HG03378 (cell line): ENCODE measurements around the gene RHOG.
"Not testable (repeated sequence)": the region's sequence is repeated elsewhere in the genome, so short reads cannot be mapped to it uniquely, and the experiment has no call there.

Experiments used
- ATAC-seq: cut with Tn5 transposase; IDR thresholded peaks from one replicate; pipeline ENCODE4 v1.9.1; 2021; ENCODE audit warnings: mild to moderate bottlenecking, moderate library complexity; ENCODE audit not compliant: unreplicated experiment

RHOG gene

GRCh38 chr11:3834664-3835461 lies 5.9 kb downstream of the RHOG start:
- no peak for ATAC-seq

GRCh38 chr11:3834349-3834663 lies 6.5 kb downstream of the RHOG start:
- ATAC-seq: no peak

GRCh38 chr11:3833449-3833848 lies 7.3 kb downstream of the RHOG start:
- ATAC-seq: no peak

- no peak for ATAC-seq
These were observed 7.9 kb downstream of the RHOG start for GRCh38 chr11:3832816-3833215.

- no peak for ATAC-seq
These were observed 9.2 kb downstream of the RHOG start for GRCh38 chr11:3831378-3832239.

- ATAC-seq: no peak
These were observed 10.0 kb downstream of the RHOG start for GRCh38 chr11:3830730-3831129.

GRCh38 chr11:3830088-3830487 lies 10.7 kb downstream of the RHOG start:
- no peak for ATAC-seq

- ATAC-seq: no peak
These were observed 13.1 kb downstream of the RHOG start for GRCh38 chr11:3827434-3828186.

GRCh38 chr11:3826721-3827120 lies 14.0 kb downstream of the RHOG start:
- ATAC-seq: no peak

GRCh38 chr11:3825473-3826154 lies 15.1 kb downstream of the RHOG start:
- ATAC-seq: no peak

GRCh38 chr11:3824714-3825472 lies 15.9 kb downstream of the RHOG start:
- ATAC-seq: peak; percentile 68

- no peak for ATAC-seq
These were observed 16.8 kb downstream of the RHOG start for GRCh38 chr11:3823762-3824506.

- no peak for ATAC-seq
These were observed 17.5 kb downstream of the RHOG start for GRCh38 chr11:3823303-3823702.

GRCh38 chr11:3822312-3822711 lies 18.4 kb downstream of the RHOG start:
- ATAC-seq: no peak

GRCh38 chr11:3820971-3821370 lies 19.8 kb downstream of the RHOG start:
- no peak for ATAC-seq

- ATAC-seq: no peak
These were observed 23.5 kb downstream of the RHOG start for GRCh38 chr11:3817181-3817800.

GRCh38 chr11:3816673-3817072 lies 24.1 kb downstream of the RHOG start:
- ATAC-seq: no peak

- ATAC-seq: no peak
These were observed 24.9 kb downstream of the RHOG start for GRCh38 chr11:3815845-3816244.

GRCh38 chr11:3814832-3815231 lies 25.9 kb downstream of the RHOG start:
- not testable (repeated sequence) for ATAC-seq
